Measurements from ENCODE around the gene MPHOSPH10.

GRCh38 chr2:71125506-71126294 lies 4.7 kb upstream of the MPHOSPH10 start:
- TF ChIP-seq POLR2A (IDR thresholded peaks at IDR 0.05) (no peak), CTCF (IDR thresholded peaks at IDR 0.05 in 4 of 5, conservative IDR thresholded peaks at IDR 0.05 in 1 of 5) (no peak)
